ENCODE data around the gene LINGO3.

Gene LINGO3

GRCh38 chr19:2326699-2327360, 18.9 kb upstream of the LINGO3 start:
- no peak for DNase-seq

GRCh38 chr19:2325281-2326046, 17.5 kb upstream of the LINGO3 start:
- no peak for DNase-seq

- no peak for DNase-seq
These were observed 16.4 kb upstream of the LINGO3 start for GRCh38 chr19:2324220-2324948.

GRCh38 chr19:2323707-2324106, 15.8 kb upstream of the LINGO3 start:
- no peak for DNase-seq

- no peak for DNase-seq
These were observed 13.8 kb upstream of the LINGO3 start for GRCh38 chr19:2321565-2322283.

- DNase-seq: no peak
These were observed 13.0 kb upstream of the LINGO3 start for GRCh38 chr19:2320939-2321338.

GRCh38 chr19:2320049-2320448, 12.1 kb upstream of the LINGO3 start:
- DNase-seq: no peak

- no peak for DNase-seq
These were observed 11.6 kb upstream of the LINGO3 start for GRCh38 chr19:2319551-2319950.

- no peak for DNase-seq
These were observed 11.0 kb upstream of the LINGO3 start for GRCh38 chr19:2318923-2319322.

- no peak for DNase-seq
These were observed 9.8 kb upstream of the LINGO3 start for GRCh38 chr19:2317756-2318155.

GRCh38 chr19:2317300-2317699, 9.3 kb upstream of the LINGO3 start:
- DNase-seq: no peak

GRCh38 chr19:2315818-2316353, 7.9 kb upstream of the LINGO3 start:
- DNase-seq: no peak

- no peak for DNase-seq
These were observed 7.3 kb upstream of the LINGO3 start for GRCh38 chr19:2315121-2315817.

GRCh38 chr19:2312820-2313501, 5.0 kb upstream of the LINGO3 start:
- DNase-seq: no peak

GRCh38 chr19:2311093-2311492, 3.1 kb upstream of the LINGO3 start:
- no peak for DNase-seq

- no peak for DNase-seq
These were observed 1.9 kb upstream of the LINGO3 start for GRCh38 chr19:2309734-2310362.

- DNase-seq: no peak
These were observed 389 bp downstream of the LINGO3 start for GRCh38 chr19:2307518-2308012.

- DNase-seq: no peak
These were observed 983 bp downstream of the LINGO3 start for GRCh38 chr19:2306971-2307370.

- DNase-seq: no peak
These were observed 1.6 kb downstream of the LINGO3 start for GRCh38 chr19:2306281-2306806.

GRCh38 chr19:2305452-2306280, 2.3 kb downstream of the LINGO3 start:
- DNase-seq: no peak
